Activated T-helper 2 cell treated with anti-CD3 and anti-CD28 coated beads, Interferon-gamma antibody, Interleukin-2, Interleukin-4, amounts not matched to agents 10 μg/mL and 5 μg/mL and 100 μg/mL, durations not matched to agents 14 hours and 24 hours and 36 hours (primary cell): Measurements from ENCODE around the gene NSUN3. TPM values are rescaled to one million over a fixed set of nuclear protein-coding genes. Genes with fewer than 3 reads are reported as not detected.

Source experiments
- DNase-seq: peaks from one replicate; pipeline ENCODE4 v3.0.0; 2021; ENCODE audit warnings: low spot score
- H3K27ac Mint-ChIP-seq: one replicate; pipeline ENCODE4 v1.8.0; 2021; ENCODE audit warnings: mixed read lengths
- H3K27me3 Mint-ChIP-seq: one replicate; pipeline ENCODE4 v1.8.0; 2021; ENCODE audit warnings: low read depth, mixed read lengths
- H3K36me3 Mint-ChIP-seq: one replicate; pipeline ENCODE4 v1.8.0; 2021; ENCODE audit warnings: low read depth, mixed read lengths
- H3K4me1 Mint-ChIP-seq: one replicate; pipeline ENCODE4 v1.8.0; 2021; ENCODE audit warnings: low read depth, mixed read lengths
- H3K4me3 Mint-ChIP-seq: one replicate; pipeline ENCODE4 v1.8.0; 2021; ENCODE audit warnings: low read depth, mild to moderate bottlenecking, moderate library complexity, mixed read lengths
- H3K9me3 Mint-ChIP-seq: one replicate; pipeline ENCODE4 v1.8.0; 2021; ENCODE audit warnings: mixed read lengths
- intact Hi-C: fragments of 100-400 bp; cut with micrococcal nuclease; formaldehyde crosslinking; loops from one replicate; pipeline ENCODE4 v1.15.1; 2023
- total RNA-seq: library from RNA; stranded (reverse); gene quantifications from 2 replicates; pipeline ENCODE4 v1.2.3, GENCODE V29; 2022

The NSUN3 gene
- total RNA-seq, 1 donor from 2014 or later = 20.4 TPM

- Mint-ChIP-seq H3K27ac (no peak overlapping the region), H3K36me3 (peaks cover 23% of the 10 kb centered on the region), H3K9me3 (no peaks in the 10 kb centered on the region), H3K4me1 (no peaks in the 10 kb centered on the region), H3K27me3 (no peaks in the 10 kb centered on the region), H3K4me3 (no peak overlapping the region)
- intact Hi-C loops = no loop called here
- DNase-seq = no peak
Observed at GRCh38 chr3:94114666-94115065, 51.8 kb downstream of the NSUN3 start.

GRCh38 chr3:94115482-94115881 is 52.6 kb downstream of the NSUN3 start:
- Mint-ChIP-seq H3K4me1 (no peaks in the 10 kb centered on the region), H3K36me3 (peaks cover 23% of the 10 kb centered on the region), H3K9me3 (no peaks in the 10 kb centered on the region), H3K27me3 (no peaks in the 10 kb centered on the region), H3K4me3 (no peak overlapping the region), H3K27ac (no peak overlapping the region)
- intact Hi-C loops = no loop called here
- no peak for DNase-seq

GRCh38 chr3:94117729-94118128 is 54.9 kb downstream of the NSUN3 start:
- intact Hi-C loops = no loop called here
- no peak for DNase-seq
- Mint-ChIP-seq H3K9me3 (no peaks in the 10 kb centered on the region), H3K36me3 (peaks cover 13% of the 10 kb centered on the region), H3K27me3 (no peaks in the 10 kb centered on the region), H3K27ac (no peak overlapping the region), H3K4me3 (no peak overlapping the region), H3K4me1 (no peaks in the 10 kb centered on the region)

- no peak overlapping the region for H3K4me3 Mint-ChIP-seq
- no peaks in the 10 kb centered on the region for H3K9me3 Mint-ChIP-seq
- H3K27ac Mint-ChIP-seq = no peak overlapping the region
- H3K4me1 Mint-ChIP-seq = no peaks in the 10 kb centered on the region
- peaks cover 13% of the 10 kb centered on the region for H3K36me3 Mint-ChIP-seq
- H3K27me3 Mint-ChIP-seq = no peaks in the 10 kb centered on the region
- intact Hi-C loops = no loop called here
- no peak for DNase-seq
Observed at GRCh38 chr3:94118390-94118789, 55.5 kb downstream of the NSUN3 start.

GRCh38 chr3:94121161-94121560 is 58.3 kb downstream of the NSUN3 start:
- H3K4me1 Mint-ChIP-seq = no peaks in the 10 kb centered on the region
- peaks cover 20% of the 10 kb centered on the region for H3K36me3 Mint-ChIP-seq
- no peaks in the 10 kb centered on the region for H3K9me3 Mint-ChIP-seq
- no peak overlapping the region for H3K27ac Mint-ChIP-seq
- no peak for DNase-seq
- no peaks in the 10 kb centered on the region for H3K27me3 Mint-ChIP-seq
- H3K4me3 Mint-ChIP-seq = no peak overlapping the region
- intact Hi-C loops = no loop called here

- DNase-seq = no peak
- Mint-ChIP-seq H3K4me1 (no peaks in the 10 kb centered on the region), H3K4me3 (no peak overlapping the region), H3K27ac (no peak overlapping the region), H3K36me3 (peaks cover 31% of the 10 kb centered on the region), H3K9me3 (no peaks in the 10 kb centered on the region), H3K27me3 (no peaks in the 10 kb centered on the region)
- intact Hi-C loops = no loop called here
Observed at GRCh38 chr3:94127115-94127514, 64.3 kb downstream of the NSUN3 start.

GRCh38 chr3:94130690-94131089 is 67.8 kb downstream of the NSUN3 start:
- Mint-ChIP-seq H3K4me1 (no peaks in the 10 kb centered on the region), H3K4me3 (no peak overlapping the region), H3K36me3 (peaks cover 19% of the 10 kb centered on the region), H3K27me3 (no peaks in the 10 kb centered on the region), H3K27ac (no peak overlapping the region), H3K9me3 (no peaks in the 10 kb centered on the region)
- no peak for DNase-seq
- intact Hi-C loops = no loop called here

- Mint-ChIP-seq H3K27ac (no peak overlapping the region), H3K36me3 (peaks cover 9% of the 10 kb centered on the region), H3K4me3 (no peak overlapping the region), H3K9me3 (no peaks in the 10 kb centered on the region), H3K27me3 (no peaks in the 10 kb centered on the region), H3K4me1 (peaks cover 2% of the 10 kb centered on the region)
- no peak for DNase-seq
- intact Hi-C loops = no loop called here
Observed at GRCh38 chr3:94132777-94133176, 69.9 kb downstream of the NSUN3 start.

- no peak overlapping the region for H3K27ac Mint-ChIP-seq
- intact Hi-C loops = no loop called here
- H3K9me3 Mint-ChIP-seq = no peaks in the 10 kb centered on the region
- H3K27me3 Mint-ChIP-seq = no peaks in the 10 kb centered on the region
- DNase-seq = no peak
- H3K4me1 Mint-ChIP-seq = peaks cover 2% of the 10 kb centered on the region
- H3K4me3 Mint-ChIP-seq = no peak overlapping the region
- no peaks in the 10 kb centered on the region for H3K36me3 Mint-ChIP-seq
Observed at GRCh38 chr3:94136133-94136532, 73.3 kb downstream of the NSUN3 start.

GRCh38 chr3:94137377-94137776 is 74.5 kb downstream of the NSUN3 start:
- Mint-ChIP-seq H3K27ac (no peak overlapping the region), H3K4me1 (peaks cover 2% of the 10 kb centered on the region), H3K9me3 (no peaks in the 10 kb centered on the region), H3K27me3 (no peaks in the 10 kb centered on the region), H3K4me3 (no peak overlapping the region), H3K36me3 (no peaks in the 10 kb centered on the region)
- no peak for DNase-seq
- intact Hi-C loops = no loop called here

- H3K27me3 Mint-ChIP-seq = no peaks in the 10 kb centered on the region
- no peak overlapping the region for H3K27ac Mint-ChIP-seq
- no peak overlapping the region for H3K4me3 Mint-ChIP-seq
- H3K4me1 Mint-ChIP-seq = no peaks in the 10 kb centered on the region
- H3K36me3 Mint-ChIP-seq = no peaks in the 10 kb centered on the region
- no peak for DNase-seq
- intact Hi-C loops = no loop called here
- H3K9me3 Mint-ChIP-seq = no peaks in the 10 kb centered on the region
Observed at GRCh38 chr3:94146455-94146854, 83.6 kb downstream of the NSUN3 start.

GRCh38 chr3:94147012-94147411 is 84.2 kb downstream of the NSUN3 start:
- intact Hi-C loops = no loop called here
- Mint-ChIP-seq H3K27ac (no peak overlapping the region), H3K9me3 (no peaks in the 10 kb centered on the region), H3K27me3 (no peaks in the 10 kb centered on the region), H3K4me3 (no peak overlapping the region), H3K4me1 (no peaks in the 10 kb centered on the region), H3K36me3 (no peaks in the 10 kb centered on the region)
- no peak for DNase-seq

- DNase-seq = no peak
- intact Hi-C loops = no loop called here
- no peak overlapping the region for H3K27ac Mint-ChIP-seq
Observed at GRCh38 chr3:94150113-94150512, 87.3 kb downstream of the NSUN3 start.

GRCh38 chr3:94156626-94157025 is 93.8 kb downstream of the NSUN3 start:
- DNase-seq = no peak
- H3K27ac Mint-ChIP-seq = no peak overlapping the region
- intact Hi-C loops = no loop called here
- no peak overlapping the region for H3K4me3 Mint-ChIP-seq
- H3K27me3 Mint-ChIP-seq = no peaks in the 10 kb centered on the region
- H3K9me3 Mint-ChIP-seq = no peaks in the 10 kb centered on the region
- H3K4me1 Mint-ChIP-seq = no peaks in the 10 kb centered on the region
- no peaks in the 10 kb centered on the region for H3K36me3 Mint-ChIP-seq

More at GRCh38 chr3:94150113-94150512, 87.3 kb downstream of the NSUN3 start:
- Mint-ChIP-seq H3K36me3 (no peaks in the 10 kb centered on the region), H3K4me1 (no peaks in the 10 kb centered on the region), H3K27me3 (no peaks in the 10 kb centered on the region), H3K4me3 (no peak overlapping the region), H3K9me3 (no peaks in the 10 kb centered on the region)
